HUES6 (cell line): ENCODE results near the gene MICAL2.

Experiments
- H3K27ac ChIP-seq: 2 replicates; pipeline ENCODE4 v1.7.0; 2013; ENCODE audit warnings: low read depth, mild to moderate bottlenecking, low read length, inconsistent platforms
- H3K27me3 ChIP-seq: 2 replicates; pipeline ENCODE4 v1.6.1; 2013; ENCODE audit warnings: low read length; ENCODE audit not compliant: control insufficient read depth, insufficient read depth
- H3K36me3 ChIP-seq: 2 replicates; pipeline ENCODE4 v1.6.1; 2013; ENCODE audit warnings: low read length; ENCODE audit not compliant: control insufficient read depth, insufficient read depth
- H3K4me1 ChIP-seq: 2 replicates; pipeline ENCODE4 v1.6.1; 2013; ENCODE audit warnings: low read length; ENCODE audit not compliant: control insufficient read depth, insufficient read depth
- H3K4me3 ChIP-seq: 2 replicates; pipeline ENCODE4 v1.5.1; 2013; ENCODE audit warnings: low read depth, low read length
- H3K9ac ChIP-seq: one replicate; pipeline ENCODE4 v1.6.1; 2013; ENCODE audit warnings: mild to moderate bottlenecking, low read length
- H3K9me3 ChIP-seq: 2 replicates; pipeline ENCODE4 v1.6.1; 2013; ENCODE audit warnings: low read depth, low read length; ENCODE audit not compliant: control insufficient read depth, insufficient read depth

Gene MICAL2

GRCh38 chr11:12089041-12089440 lies 21.3 kb upstream of the MICAL2 start:
- Histone ChIP-seq H3K9me3 (no peaks in the 10 kb centered on the region), H3K36me3 (no peaks in the 10 kb centered on the region), H3K9ac (no peak overlapping the region), H3K27me3 (no peaks in the 10 kb centered on the region), H3K4me3 (no peak overlapping the region), H3K4me1 (peaks cover 37% of the 10 kb centered on the region), H3K27ac (no peak overlapping the region)

DNA sequence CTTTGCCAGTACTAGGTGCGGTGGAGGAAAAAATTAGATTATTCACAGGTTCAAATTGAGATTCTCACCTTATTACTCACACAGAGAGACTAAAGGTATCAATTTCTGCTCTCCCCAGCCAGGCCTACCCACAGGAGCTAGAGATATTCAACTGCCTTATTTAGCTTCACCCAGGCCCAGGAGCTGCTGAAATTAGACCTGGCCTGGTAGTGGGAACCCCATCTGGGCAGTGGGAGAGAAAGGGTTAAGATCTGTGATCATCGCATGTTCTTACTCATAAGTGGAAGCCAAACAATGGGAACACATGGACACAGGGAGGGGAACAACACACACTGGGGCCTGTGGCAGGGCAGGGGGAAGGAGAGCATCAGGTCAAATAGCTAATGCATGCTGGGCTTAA lies 20.9 kb upstream of the MICAL2 start:
- Histone ChIP-seq H3K27me3 (no peaks in the 10 kb centered on the region), H3K9me3 (no peaks in the 10 kb centered on the region), H3K36me3 (no peaks in the 10 kb centered on the region), H3K9ac (no peak overlapping the region), H3K4me3 (no peak overlapping the region), H3K4me1 (peaks cover 37% of the 10 kb centered on the region), H3K27ac (no peak overlapping the region)

DNA sequence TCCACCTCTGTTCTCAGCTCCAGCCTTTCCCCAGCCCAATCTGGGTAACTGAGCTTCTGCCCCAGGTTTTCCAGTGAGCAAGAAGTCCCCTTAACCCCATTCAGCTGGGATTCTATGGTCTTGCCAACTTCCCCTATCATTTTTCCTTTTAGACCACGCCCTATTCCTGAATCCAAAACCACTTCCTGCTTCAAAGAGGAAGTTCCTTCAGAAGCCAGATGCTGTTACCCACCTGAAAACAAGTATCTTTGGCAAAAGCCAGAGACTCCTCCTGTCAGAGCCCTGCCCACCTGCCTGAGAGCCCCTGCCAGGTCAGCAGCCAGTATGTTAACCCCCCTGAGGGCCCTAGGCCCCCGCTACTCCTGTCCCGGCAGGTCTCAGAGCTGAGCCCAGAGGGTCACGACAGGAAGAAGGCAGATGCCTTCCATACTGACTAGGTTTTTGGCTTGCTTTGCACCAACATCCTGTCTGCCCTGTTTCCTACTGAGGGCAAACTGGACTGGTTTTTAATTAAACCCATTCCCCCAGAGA lies 20.3 kb upstream of the MICAL2 start:
- H3K4me1 ChIP-seq = peaks cover 42% of the 10 kb centered on the region
- no peaks in the 10 kb centered on the region for H3K9me3 ChIP-seq
- no peaks in the 10 kb centered on the region for H3K36me3 ChIP-seq
- H3K4me3 ChIP-seq = no peak overlapping the region
- H3K27ac ChIP-seq = no peak overlapping the region
- H3K27me3 ChIP-seq = no peaks in the 10 kb centered on the region
- no peak overlapping the region for H3K9ac ChIP-seq

- Histone ChIP-seq H3K4me1 (peaks cover 44% of the 10 kb centered on the region), H3K27me3 (no peaks in the 10 kb centered on the region), H3K9me3 (no peaks in the 10 kb centered on the region), H3K9ac (no peak overlapping the region), H3K27ac (no peak overlapping the region), H3K4me3 (no peak overlapping the region), H3K36me3 (no peaks in the 10 kb centered on the region)
These were observed 19.6 kb upstream of the MICAL2 start for GRCh38 chr11:12090761-12091258.

DNA sequence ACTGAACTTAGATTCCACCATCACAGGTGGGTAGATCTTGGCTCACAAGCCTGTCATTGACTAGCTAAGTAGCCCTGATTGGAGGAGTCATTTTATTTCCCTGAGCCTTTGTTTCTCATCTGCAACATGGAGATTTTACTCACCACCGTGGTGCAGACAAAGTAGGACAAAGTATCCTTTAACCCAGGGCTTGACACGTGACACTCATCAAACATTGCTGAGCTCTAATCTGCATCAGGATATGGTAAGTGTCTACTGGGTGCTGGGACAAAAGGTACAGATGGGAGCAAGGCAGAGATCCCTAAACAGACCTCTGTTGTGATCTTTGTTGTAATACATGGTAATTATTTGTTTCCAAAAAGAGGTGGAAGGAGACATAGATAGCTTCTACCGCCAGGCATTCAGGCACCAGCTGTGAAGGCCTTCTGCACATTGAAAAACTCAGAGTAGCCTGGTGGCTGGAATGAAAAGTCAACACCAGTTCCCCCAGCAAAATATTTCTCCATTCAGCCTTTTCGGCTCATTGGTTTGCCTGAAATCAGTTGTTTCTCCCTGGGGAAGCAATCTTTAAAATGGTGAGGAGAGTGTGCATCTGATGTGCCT lies 18.3 kb upstream of the MICAL2 start:
- Histone ChIP-seq H3K4me3 (no peak overlapping the region), H3K9me3 (no peaks in the 10 kb centered on the region), H3K27me3 (no peaks in the 10 kb centered on the region), H3K4me1 (peaks cover 32% of the 10 kb centered on the region), H3K9ac (no peak overlapping the region), H3K27ac (no peak overlapping the region), H3K36me3 (no peaks in the 10 kb centered on the region)

DNA sequence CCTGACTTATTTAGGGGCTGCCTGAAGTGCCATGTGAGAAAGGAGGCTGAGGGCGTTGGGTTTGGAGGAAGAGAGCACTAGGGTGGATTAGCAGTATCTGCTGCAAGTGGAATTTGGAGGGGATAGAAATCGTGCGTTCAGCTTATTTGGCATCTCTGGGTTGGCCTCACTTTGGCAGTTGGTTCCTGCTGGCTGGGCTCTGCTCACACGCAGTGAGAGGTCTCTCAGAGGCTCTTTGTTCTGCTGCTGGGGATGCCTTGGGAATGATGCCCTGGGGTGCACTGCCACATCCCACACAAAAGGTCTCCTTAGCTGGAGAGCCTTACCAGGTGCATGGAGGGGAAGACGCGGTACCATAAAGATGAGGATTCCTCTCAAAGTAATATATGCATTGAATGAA lies 17.7 kb upstream of the MICAL2 start:
- no peak overlapping the region for H3K9ac ChIP-seq
- no peaks in the 10 kb centered on the region for H3K36me3 ChIP-seq
- peaks cover 30% of the 10 kb centered on the region for H3K4me1 ChIP-seq
- H3K27me3 ChIP-seq = no peaks in the 10 kb centered on the region
- no peaks in the 10 kb centered on the region for H3K9me3 ChIP-seq
- H3K4me3 ChIP-seq = no peak overlapping the region
- no peak overlapping the region for H3K27ac ChIP-seq

GRCh38 chr11:12094872-12095800 lies 15.3 kb upstream of the MICAL2 start:
- Histone ChIP-seq H3K9ac (no peak overlapping the region), H3K36me3 (no peaks in the 10 kb centered on the region), H3K4me1 (peaks cover 28% of the 10 kb centered on the region), H3K27me3 (no peaks in the 10 kb centered on the region), H3K9me3 (no peaks in the 10 kb centered on the region), H3K4me3 (no peak overlapping the region), H3K27ac (no peak overlapping the region)

DNA sequence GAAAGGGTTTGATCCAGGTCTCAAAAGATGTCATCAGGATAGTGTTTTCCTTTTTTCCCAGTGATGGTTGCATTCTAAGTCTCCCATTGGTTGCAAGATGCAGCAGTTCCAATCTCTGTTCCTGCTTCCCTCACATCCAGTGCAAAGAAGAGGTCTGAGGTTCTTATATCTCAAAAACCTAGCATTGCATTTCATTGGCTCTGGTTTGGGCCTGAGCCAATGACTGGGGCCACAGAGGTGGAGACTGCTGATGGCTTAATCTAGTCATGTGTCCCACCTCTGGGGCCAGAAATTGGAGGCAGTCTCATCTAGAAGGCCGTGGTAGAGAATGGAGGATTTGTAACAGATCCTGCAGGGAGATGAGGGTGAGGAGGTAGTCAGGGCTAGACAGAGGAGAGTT lies 13.2 kb upstream of the MICAL2 start:
- no peaks in the 10 kb centered on the region for H3K9me3 ChIP-seq
- no peak overlapping the region for H3K9ac ChIP-seq
- peaks cover 7% of the 10 kb centered on the region; the same call in 1 of the 2 replicates for H3K27me3 ChIP-seq
- no peak overlapping the region for H3K4me3 ChIP-seq
- H3K4me1 ChIP-seq = peaks cover 19% of the 10 kb centered on the region
- no peaks in the 10 kb centered on the region for H3K36me3 ChIP-seq
- H3K27ac ChIP-seq = no peak overlapping the region

- no peak overlapping the region for H3K4me3 ChIP-seq
- no peak overlapping the region for H3K27ac ChIP-seq
- H3K27me3 ChIP-seq = peaks cover 7% of the 10 kb centered on the region; the same call in 1 of the 2 replicates
- no peaks in the 10 kb centered on the region for H3K36me3 ChIP-seq
- no peak overlapping the region for H3K9ac ChIP-seq
- no peaks in the 10 kb centered on the region for H3K9me3 ChIP-seq
- H3K4me1 ChIP-seq = peaks cover 23% of the 10 kb centered on the region
These were observed 11.8 kb upstream of the MICAL2 start for GRCh38 chr11:12098601-12099000.

GRCh38 chr11:12099132-12099873 lies 11.1 kb upstream of the MICAL2 start:
- peaks cover 28% of the 10 kb centered on the region for H3K4me1 ChIP-seq
- H3K9ac ChIP-seq = no peak overlapping the region
- no peak overlapping the region for H3K27ac ChIP-seq
- no peak overlapping the region for H3K4me3 ChIP-seq
- H3K36me3 ChIP-seq = no peaks in the 10 kb centered on the region
- no peaks in the 10 kb centered on the region for H3K9me3 ChIP-seq
- H3K27me3 ChIP-seq = peaks cover 13% of the 10 kb centered on the region; the same call in 1 of the 2 replicates
